GM19238 (cell line): ENCODE results near the gene ASPN.

Source experiments
- DNase-seq: peaks from one replicate; pipeline ENCODE4 v3.0.0; 2011; ENCODE audit warnings: low spot score; ENCODE audit not compliant: insufficient read length

The ASPN gene

GRCh38 chr9:92506184-92506857, 24.0 kb upstream of the ASPN start:
- no peak for DNase-seq

GRCh38 chr9:92504881-92505280, 22.6 kb upstream of the ASPN start:
- no peak for DNase-seq

GRCh38 chr9:92503156-92503555, 20.9 kb upstream of the ASPN start:
- no peak for DNase-seq

- peak; percentile 6 for DNase-seq
Observed at GRCh38 chr9:92501671-92502393, 19.5 kb upstream of the ASPN start.

GRCh38 chr9:92500725-92501124, 18.4 kb upstream of the ASPN start:
- DNase-seq: no peak

- DNase-seq: no peak
Observed at GRCh38 chr9:92499701-92500100, 17.4 kb upstream of the ASPN start.

- no peak for DNase-seq
Observed at GRCh38 chr9:92496396-92497176, 14.3 kb upstream of the ASPN start.

GRCh38 chr9:92494856-92495255, 12.6 kb upstream of the ASPN start:
- DNase-seq: no peak

GRCh38 chr9:92493749-92494387, 11.6 kb upstream of the ASPN start:
- no peak for DNase-seq

- DNase-seq: no peak
Observed at GRCh38 chr9:92492781-92493401, 10.6 kb upstream of the ASPN start.

GRCh38 chr9:92488681-92489550, 6.6 kb upstream of the ASPN start:
- no peak for DNase-seq

GRCh38 chr9:92486371-92486770, 4.1 kb upstream of the ASPN start:
- no peak for DNase-seq

- no peak for DNase-seq
Observed at GRCh38 chr9:92484563-92484962, 2.3 kb upstream of the ASPN start.

GRCh38 chr9:92483627-92484545, 1.6 kb upstream of the ASPN start:
- no peak for DNase-seq

GRCh38 chr9:92482805-92483204, 499 bp upstream of the ASPN start:
- no peak for DNase-seq

- DNase-seq: no peak
Observed at GRCh38 chr9:92480986-92481633, 1.2 kb downstream of the ASPN start.

GRCh38 chr9:92480291-92480771, 2.0 kb downstream of the ASPN start:
- no peak for DNase-seq

- DNase-seq: no peak
Observed at GRCh38 chr9:92479346-92479745, 3.0 kb downstream of the ASPN start.

- no peak for DNase-seq
Observed at GRCh38 chr9:92478783-92479182, 3.5 kb downstream of the ASPN start.
